ENCODE results near the gene ISLR2. TPM values are rescaled to one million over a fixed set of nuclear protein-coding genes. Genes with fewer than 3 reads are reported as not detected.

ISLR2 gene
- total RNA-seq, 3 donors from 2014 or later = 0.38 to 1.7 (median 1.1) TPM

GRCh38 chr15:74172701-74173379 lies 42.5 kb downstream of the ISLR2 start:
- H3K4me1 ChIP-seq (ENCODE audit: low read depth) = no peaks in the 10 kb centered on the region
- H3K36me3 ChIP-seq (ENCODE audit: low read depth) = no peaks in the 10 kb centered on the region
- peak; percentile 49 for ATAC-seq
- no peak overlapping the region for H3K4me3 ChIP-seq
- intact Hi-C loops (cut with DNase I, micrococcal nuclease) = no loop called here
- TF ChIP-seq CTCF (IDR thresholded peaks at IDR 0.05) = no peak
- peak in 2 of 3 donors; percentile 39 to 55 for DNase-seq
- H3K9me3 ChIP-seq = no peaks in the 10 kb centered on the region

- no peak for TF ChIP-seq CTCF (IDR thresholded peaks at IDR 0.05)
- peak; percentile 23 for ATAC-seq
- intact Hi-C loops (cut with DNase I, micrococcal nuclease) = no loop called here
- peak in 1 of 3 donors; percentile 27 for DNase-seq
- Histone ChIP-seq H3K36me3 (ENCODE audit: low read depth) (no peaks in the 10 kb centered on the region), H3K4me3 (no peak within 1 kb of the TSS), H3K9me3 (no peaks in the 10 kb centered on the region), H3K4me1 (ENCODE audit: low read depth) (no peaks in the 10 kb centered on the region)
Measured at GRCh38 chr15:74173380-74174218, 43.2 kb downstream of the ISLR2 start, which contains the start of gene ISLR. Gene ISLR (plus strand): TSS chr15:74173710. CDS start chr15:74174859, 1,149 bp downstream.

- Histone ChIP-seq H3K4me3 (no peak overlapping the region), H3K36me3 (ENCODE audit: low read depth) (no peaks in the 10 kb centered on the region), H3K9me3 (no peaks in the 10 kb centered on the region), H3K4me1 (ENCODE audit: low read depth) (no peaks in the 10 kb centered on the region)
- no peak for TF ChIP-seq CTCF (IDR thresholded peaks at IDR 0.05)
- ATAC-seq (peak; percentile 9), DNase-seq (no peak)
- intact Hi-C loops (cut with DNase I, micrococcal nuclease) = no loop called here
Measured at GRCh38 chr15:74174219-74174957, 44.0 kb downstream of the ISLR2 start.

- H3K4me3 ChIP-seq = no peak overlapping the region
- TF ChIP-seq CTCF (IDR thresholded peaks at IDR 0.05) = no peak
- DNase-seq (no peak), ATAC-seq (no peak)
- intact Hi-C loops (cut with DNase I, micrococcal nuclease) = no loop called here
- H3K9me3 ChIP-seq = no peaks in the 10 kb centered on the region
- no peaks in the 10 kb centered on the region for H3K4me1 ChIP-seq (ENCODE audit: low read depth)
- H3K36me3 ChIP-seq (ENCODE audit: low read depth) = no peaks in the 10 kb centered on the region
Measured at GRCh38 chr15:74174958-74175253, 44.5 kb downstream of the ISLR2 start.

GRCh38 chr15:74175271-74176191 lies 45.1 kb downstream of the ISLR2 start:
- Histone ChIP-seq H3K4me1 (ENCODE audit: low read depth) (no peaks in the 10 kb centered on the region), H3K9me3 (no peaks in the 10 kb centered on the region), H3K36me3 (ENCODE audit: low read depth) (no peaks in the 10 kb centered on the region), H3K4me3 (no peak overlapping the region)
- ATAC-seq (no peak), DNase-seq (no peak)
- no peak for TF ChIP-seq CTCF (IDR thresholded peaks at IDR 0.05)
- intact Hi-C loops (cut with DNase I, micrococcal nuclease) = no loop called here
